Prostate gland (tissue), 2 donors: ENCODE data around the gene CTNNA1. TPM values are rescaled to one million over a fixed set of nuclear protein-coding genes. Genes with fewer than 3 reads are reported as not detected.
"Not testable (repeated sequence)": the region's sequence is repeated elsewhere in the genome, so short reads cannot be mapped to it uniquely, and the experiment has no call there.

Experiments used
- DNase-seq: peaks from one replicate; pipeline ENCODE4 v3.0.0-alpha.2; 2019; ENCODE audit warnings: low spot score
- H3K27ac ChIP-seq, 2 donors: fragments of 200-600 bp; sonication (generic); 2 replicates each; pipeline ENCODE4 v1.5.1; 2017 to 2019
- H3K27me3 ChIP-seq: fragments of 200-600 bp; sonication (generic); replicated peaks from 2 replicates; pipeline ENCODE4 v1.5.1; 2019; ENCODE audit not compliant: insufficient read depth
- H3K36me3 ChIP-seq, 2 donors: fragments of 200-600 bp; sonication (generic); 1 replicate in 1 of 2; 2 replicates in 1 of 2; pipeline versions ENCODE4 v1.5.1 to v1.8.1; 2017 to 2019
- H3K4me1 ChIP-seq: fragments of 200-600 bp; sonication (generic); replicated peaks from 2 replicates; pipeline ENCODE4 v1.5.1; 2019
- H3K4me3 ChIP-seq, 2 donors: fragments of 200-600 bp; sonication (generic); 2 replicates each; pipeline ENCODE4 v1.5.1; 2017 to 2019
- H3K9me3 ChIP-seq: fragments of 200-600 bp; sonication (generic); 2 replicates; pipeline ENCODE4 v1.5.1; 2017
- POLR2A ChIP-seq: fragments of 450-650 bp; IDR thresholded peaks from one replicate; pipeline ENCODE4 v1.6.1; 2016; ENCODE audit warnings: antibody characterized with exemption, mild to moderate bottlenecking
- POLR2AphosphoS5 ChIP-seq: sonication (generic); formaldehyde crosslinking; IDR thresholded peaks from one replicate; pipeline ENCODE4 v1.6.1; 2017; ENCODE audit warnings: antibody characterized with exemption
- WGBS: methylation state at CpG from one replicate; pipeline ENCODE4 v1.1.5; 2018; 5-methylcytosine and 5-hydroxymethylcytosine counted together
- intact Hi-C: fragments of 100-400 bp; cut with DNase I; formaldehyde crosslinking; loops from one replicate; pipeline ENCODE4 v1.14.2; 2022
- total RNA-seq, 2 donors: library from RNA; depleted of rRNA; stranded (reverse); fragments of >200 nt; gene quantifications; one replicate each; pipeline ENCODE4 v1.1.0, GENCODE V29; 2016
- TF ChIP-seq, protein P1 (sequence below), 4 experiments: fragments of 200-600 bp in 2 of 4; fragments of 450-650 bp in 2 of 4; sonication (generic) in 2 of 4; IDR thresholded peaks; 1 replicate in 3 of 4; 2 replicates in 1 of 4; pipeline ENCODE4 v1.5.1; 2016 to 2019; ENCODE audit warnings: antibody characterized with exemption in 4 of 4, mild to moderate bottlenecking in 2 of 4, moderate library complexity in 2 of 4

The CTNNA1 gene
- total RNA-seq, 2 donors from 2014 or later: 210 to 212 TPM

DNA sequence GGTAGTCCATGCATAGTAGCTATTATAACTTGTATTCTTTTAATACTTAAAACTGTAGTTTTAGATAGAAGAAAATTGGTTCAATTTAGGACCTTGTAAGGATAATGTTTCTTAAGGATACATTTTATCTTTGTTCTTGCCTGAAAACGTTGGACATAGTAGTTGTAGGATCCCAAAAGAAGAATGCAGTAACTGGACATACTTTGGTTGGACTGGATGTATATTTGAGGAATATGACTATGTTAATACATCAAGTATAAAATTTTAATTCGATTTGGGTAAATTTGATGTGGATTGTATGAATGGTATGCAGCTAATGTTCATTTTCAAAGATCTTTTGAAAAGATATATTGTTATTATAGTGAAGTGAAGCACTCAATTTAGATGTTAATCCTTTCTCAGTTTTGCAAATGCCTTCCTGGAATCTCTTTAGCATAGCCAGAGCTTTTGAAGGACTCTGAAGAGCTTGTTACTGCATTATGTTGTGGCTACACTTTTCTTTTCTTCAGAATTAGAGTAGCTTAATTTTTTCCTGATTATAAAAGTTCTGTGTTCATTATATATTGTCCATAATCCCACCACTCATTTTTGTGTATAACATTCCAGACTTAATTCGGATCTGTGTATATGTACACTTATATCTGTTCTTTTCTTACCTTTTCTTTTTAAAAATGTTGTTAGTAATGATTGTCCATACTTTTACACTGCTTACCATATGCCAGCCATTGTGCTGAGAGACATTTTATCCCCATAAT is 80.7 kb downstream of the CTNNA1 start:
- 37% methylated on average over 3 of the region's 3 CpGs for WGBS
- no peak for DNase-seq
- intact Hi-C loops: no loop called here
- Histone ChIP-seq H3K36me3 (no peaks in the 10 kb centered on the region), H3K4me3 (no peak overlapping the region), H3K27ac (no peak overlapping the region), H3K27me3 (no peaks in the 10 kb centered on the region), H3K4me1 (no peaks in the 10 kb centered on the region), H3K9me3 (no peaks in the 10 kb centered on the region)
- TF ChIP-seq, protein P1, sequence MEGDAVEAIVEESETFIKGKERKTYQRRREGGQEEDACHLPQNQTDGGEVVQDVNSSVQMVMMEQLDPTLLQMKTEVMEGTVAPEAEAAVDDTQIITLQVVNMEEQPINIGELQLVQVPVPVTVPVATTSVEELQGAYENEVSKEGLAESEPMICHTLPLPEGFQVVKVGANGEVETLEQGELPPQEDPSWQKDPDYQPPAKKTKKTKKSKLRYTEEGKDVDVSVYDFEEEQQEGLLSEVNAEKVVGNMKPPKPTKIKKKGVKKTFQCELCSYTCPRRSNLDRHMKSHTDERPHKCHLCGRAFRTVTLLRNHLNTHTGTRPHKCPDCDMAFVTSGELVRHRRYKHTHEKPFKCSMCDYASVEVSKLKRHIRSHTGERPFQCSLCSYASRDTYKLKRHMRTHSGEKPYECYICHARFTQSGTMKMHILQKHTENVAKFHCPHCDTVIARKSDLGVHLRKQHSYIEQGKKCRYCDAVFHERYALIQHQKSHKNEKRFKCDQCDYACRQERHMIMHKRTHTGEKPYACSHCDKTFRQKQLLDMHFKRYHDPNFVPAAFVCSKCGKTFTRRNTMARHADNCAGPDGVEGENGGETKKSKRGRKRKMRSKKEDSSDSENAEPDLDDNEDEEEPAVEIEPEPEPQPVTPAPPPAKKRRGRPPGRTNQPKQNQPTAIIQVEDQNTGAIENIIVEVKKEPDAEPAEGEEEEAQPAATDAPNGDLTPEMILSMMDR (IDR thresholded peaks at IDR 0.05): no peak
- TF ChIP-seq POLR2AphosphoS5 (no peak), POLR2A (no peak)

DNA sequence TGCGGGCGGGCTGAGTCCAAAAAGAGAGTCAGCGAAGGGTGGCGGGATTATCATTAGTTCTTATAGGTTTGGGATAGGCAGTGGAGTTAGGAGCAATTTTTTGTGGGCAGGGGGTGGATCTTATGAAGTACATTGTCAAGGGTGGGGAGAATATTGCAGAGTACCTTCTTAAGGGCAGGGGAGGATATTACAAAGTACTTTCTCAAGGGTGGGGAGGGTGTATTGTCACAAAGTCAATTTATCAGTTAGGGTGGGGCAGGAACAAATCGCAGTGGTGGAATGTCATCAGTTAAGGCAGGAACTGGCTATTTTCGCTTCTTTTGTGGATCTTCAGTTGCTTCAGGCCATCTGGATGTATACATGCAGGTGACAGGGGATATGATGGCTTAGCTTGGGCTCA is 81.6 kb downstream of the CTNNA1 start:
- H3K27me3 ChIP-seq, DNase-seq, H3K9me3 ChIP-seq, H3K36me3 ChIP-seq, H3K27ac ChIP-seq, H3K4me3 ChIP-seq, H3K4me1 ChIP-seq, intact Hi-C loops: not testable (repeated sequence)
- 78% methylated on average over 6 of the region's 6 CpGs for WGBS

DNA sequence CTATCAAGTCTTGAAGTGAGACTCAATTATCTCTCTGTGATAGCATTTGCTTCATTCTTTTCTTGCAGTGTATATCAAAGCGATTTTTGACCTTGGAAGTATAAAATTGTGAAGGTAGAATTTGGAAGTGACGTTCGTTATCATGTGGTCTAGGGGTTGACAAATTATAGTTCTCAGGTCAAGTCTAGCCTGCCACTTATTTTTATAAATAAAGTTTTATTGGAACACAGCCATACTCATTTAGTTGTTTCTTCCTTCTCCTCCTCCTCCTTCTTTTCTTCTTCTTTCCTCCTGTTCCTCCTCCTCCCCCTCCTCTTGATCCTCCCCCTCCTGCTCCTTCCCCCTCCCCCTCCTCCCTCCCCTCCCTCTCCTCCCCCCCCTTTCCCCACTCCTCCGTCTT is 83.9 kb downstream of the CTNNA1 start:
- intact Hi-C loops: no loop called here
- no peak overlapping the region for H3K27ac ChIP-seq
- TF ChIP-seq, protein P1 (IDR thresholded peaks at IDR 0.05): no peak
- no peak for TF ChIP-seq POLR2A
- TF ChIP-seq POLR2AphosphoS5: no peak
- no peak for DNase-seq
- H3K9me3 ChIP-seq: no peaks in the 10 kb centered on the region
- H3K4me3 ChIP-seq: no peak overlapping the region
- WGBS: 92% methylated on average over 4 of the region's 4 CpGs
- no peaks in the 10 kb centered on the region for H3K36me3 ChIP-seq
- no peaks in the 10 kb centered on the region for H3K27me3 ChIP-seq
- H3K4me1 ChIP-seq: no peaks in the 10 kb centered on the region

DNA sequence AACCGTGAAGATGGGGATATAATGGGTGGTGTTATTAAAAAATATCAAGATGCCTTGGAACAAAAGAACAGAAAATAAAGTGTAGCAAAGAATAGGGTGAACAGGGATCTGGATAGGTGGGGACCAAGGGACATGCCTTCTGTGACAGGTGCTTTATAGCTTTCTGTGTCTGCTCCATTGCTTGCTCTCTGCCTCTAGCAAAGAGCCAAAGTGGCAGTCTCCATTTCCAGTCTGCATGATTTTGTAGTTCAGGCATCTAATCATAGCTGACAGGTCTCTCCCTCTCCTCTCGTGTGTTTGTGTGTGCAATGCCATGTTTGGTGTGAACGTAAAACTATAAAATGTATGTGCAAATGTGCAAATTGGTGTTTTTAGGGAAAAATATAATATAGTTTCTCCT is 86.9 kb downstream of the CTNNA1 start:
- Histone ChIP-seq H3K4me3 (no peak overlapping the region), H3K36me3 (no peaks in the 10 kb centered on the region), H3K27ac (no peak overlapping the region), H3K9me3 (no peaks in the 10 kb centered on the region), H3K27me3 (no peaks in the 10 kb centered on the region), H3K4me1 (no peaks in the 10 kb centered on the region)
- TF ChIP-seq POLR2AphosphoS5 (no peak), POLR2A (no peak)
- TF ChIP-seq, protein P1 (IDR thresholded peaks at IDR 0.05): no peak
- intact Hi-C loops: no loop called here
- DNase-seq: no peak
- 59% methylated on average over 3 of the region's 3 CpGs for WGBS

DNA sequence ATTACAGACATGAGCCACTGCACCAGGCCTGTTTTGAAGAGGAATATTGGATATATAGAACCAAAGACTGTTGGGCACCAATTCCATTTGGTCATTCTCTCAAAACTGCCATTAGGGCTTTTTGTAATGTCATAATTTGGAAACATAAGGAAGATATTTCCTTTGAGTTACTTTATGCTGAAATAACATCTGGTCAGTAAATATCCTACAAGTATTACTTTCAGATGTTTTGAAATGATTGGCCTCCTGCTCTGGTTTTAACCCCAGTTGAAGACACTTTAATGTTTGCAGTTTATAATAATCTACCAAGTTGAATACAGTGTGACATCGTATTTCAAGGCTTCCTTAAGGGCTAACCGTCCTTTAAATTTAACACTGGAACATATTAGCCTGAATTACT is 88.3 kb downstream of the CTNNA1 start:
- 75% methylated on average over 2 of the region's 2 CpGs for WGBS
- no peaks in the 10 kb centered on the region for H3K4me1 ChIP-seq
- intact Hi-C loops: no loop called here
- no peaks in the 10 kb centered on the region for H3K36me3 ChIP-seq
- no peak overlapping the region for H3K4me3 ChIP-seq
- no peaks in the 10 kb centered on the region for H3K9me3 ChIP-seq
- no peak for DNase-seq
- TF ChIP-seq POLR2A (no peak), POLR2AphosphoS5 (no peak)
- TF ChIP-seq, protein P1 (IDR thresholded peaks at IDR 0.05): no peak
- no peaks in the 10 kb centered on the region for H3K27me3 ChIP-seq
- no peak overlapping the region for H3K27ac ChIP-seq
